T-cell (primary cell): ENCODE measurements around the gene RPAP2. TPM values are rescaled to one million over a fixed set of nuclear protein-coding genes. Genes with fewer than 3 reads are reported as not detected.
A peak's percentile ranks its signal among the peaks of the same experiment; 100 is the strongest.

ENCODE experiments used
- ATAC-seq, 4 experiments: fragments of 200-7000 bp in 3 of 4; fragments of 150-1000 bp in 1 of 4; cut with Tn5 transposase; replicated peaks in 1 of 4; 1 replicate in 3 of 4; 2 replicates in 1 of 4; pipeline ENCODE4 v1.10.0; 2021; ENCODE audit warnings: moderate library complexity in 3 of 4, mild to moderate bottlenecking in 2 of 4, moderate number of reproducible peaks in 1 of 4
- CTCF ChIA-PET, 2 donors: fragments of 300-600 bp; sonication (Branson Sonifier 250); formaldehyde crosslinking; loops; one replicate each; lab custom pipeline; 2022; ENCODE audit warnings: antibody characterized with exemption in 2 of 2; lab: Charles Lee
- POLR2A ChIA-PET, 2 donors: fragments of 300-600 bp; sonication (Branson Sonifier 250); formaldehyde crosslinking; loops; one replicate each; lab custom pipeline; 2022; ENCODE audit warnings: antibody characterized with exemption in 2 of 2; lab: Charles Lee
- DNase-seq, 35 experiments: peaks; one replicate each; pipeline versions ENCODE4 v3.0.0 to v3.0.0-alpha.2; 2013 to 2023
- H3K27ac ChIP-seq: one replicate; pipeline ENCODE4 v1.5.1; 2013; ENCODE audit warnings: low read length
- H3K27me3 ChIP-seq, 2 experiments: replicated peaks in 1 of 2; 1 replicate in 1 of 2; 2 replicates in 1 of 2; pipeline versions ENCODE4 v1.6.1 to v1.7.0; 2013; ENCODE audit warnings: low read length in 1 of 2, mixed read lengths in 1 of 2; ENCODE audit not compliant: control insufficient read depth in 2 of 2, insufficient read depth in 2 of 2; ENCODE audit errors: extremely low read depth in 1 of 2
- H3K36me3 ChIP-seq, 2 donors: 1 replicate in 1 of 2; 2 replicates in 1 of 2; pipeline versions ENCODE4 v1.6.1 to v1.7.0; 2013; ENCODE audit warnings: low read length in 1 of 2; ENCODE audit not compliant: control insufficient read depth in 2 of 2, insufficient read depth in 1 of 2; ENCODE audit errors: extremely low read depth in 1 of 2
- H3K4me1 ChIP-seq, 2 experiments: 1 replicate in 1 of 2; 2 replicates in 1 of 2; pipeline versions ENCODE4 v1.6.1 to v1.7.0; 2013; ENCODE audit warnings: low read length in 2 of 2, mixed read lengths in 1 of 2; ENCODE audit not compliant: insufficient read depth in 2 of 2, control insufficient read depth in 1 of 2; ENCODE audit errors: extremely low read depth in 1 of 2
- H3K4me3 ChIP-seq, 2 donors: 1 replicate in 1 of 2; 2 replicates in 1 of 2; pipeline versions ENCODE4 v1.5.1 to v1.7.0; 2013; ENCODE audit warnings: mild to moderate bottlenecking in 2 of 2, low read length in 1 of 2, moderate library complexity in 1 of 2; ENCODE audit not compliant: control insufficient read depth in 1 of 2; ENCODE audit errors: extremely low read depth in 1 of 2
- H3K9me3 ChIP-seq: 2 replicates; pipeline ENCODE4 v1.7.0; 2013
- H3K27ac Mint-ChIP-seq, 2 donors: one replicate each; pipeline ENCODE4 v1.8.0; 2020 to 2021; ENCODE audit warnings: mild to moderate bottlenecking in 2 of 2, mixed read lengths in 2 of 2
- H3K27me3 Mint-ChIP-seq, 2 donors: one replicate each; pipeline ENCODE4 v1.8.0; 2021 to 2022; ENCODE audit warnings: mixed read lengths in 2 of 2
- H3K36me3 Mint-ChIP-seq: one replicate; pipeline ENCODE4 v1.8.0; 2021; ENCODE audit warnings: mixed read lengths
- H3K4me1 Mint-ChIP-seq, 3 donors: one replicate each; pipeline ENCODE4 v1.8.0; 2020 to 2022; ENCODE audit warnings: mixed read lengths in 3 of 3, mild to moderate bottlenecking in 1 of 3
- H3K4me3 Mint-ChIP-seq, 3 donors: one replicate each; pipeline ENCODE4 v1.8.0; 2020 to 2022; ENCODE audit warnings: mild to moderate bottlenecking in 3 of 3, mixed read lengths in 3 of 3, moderate library complexity in 3 of 3
- H3K9me3 Mint-ChIP-seq, 3 donors: one replicate each; pipeline ENCODE4 v1.8.0; 2020 to 2022; ENCODE audit warnings: mixed read lengths in 3 of 3
- WGBS: methylation state at CpG from one replicate; pipeline ENCODE4 v1.1.5; 2013; ENCODE audit warnings: missing lambda C conversion rate; ENCODE audit not compliant: insufficient coverage; 5-methylcytosine and 5-hydroxymethylcytosine counted together
- total RNA-seq, 35 experiments: library from RNA in 6 of 35; stranded (reverse) in 6 of 35; fragments of 120-200 nt in 1 of 35; gene quantifications; one replicate each; pipeline versions ENCODE4 v1.2.1 to v1.2.4 and lab custom pipeline; 2013 to 2026

RPAP2 gene
- total RNA-seq, 5 donors from 2014 or later (not counting 1 experiment from before 2014, with no cell fraction given) = 24.7 to 31.7 (median 29.9) TPM

DNA sequence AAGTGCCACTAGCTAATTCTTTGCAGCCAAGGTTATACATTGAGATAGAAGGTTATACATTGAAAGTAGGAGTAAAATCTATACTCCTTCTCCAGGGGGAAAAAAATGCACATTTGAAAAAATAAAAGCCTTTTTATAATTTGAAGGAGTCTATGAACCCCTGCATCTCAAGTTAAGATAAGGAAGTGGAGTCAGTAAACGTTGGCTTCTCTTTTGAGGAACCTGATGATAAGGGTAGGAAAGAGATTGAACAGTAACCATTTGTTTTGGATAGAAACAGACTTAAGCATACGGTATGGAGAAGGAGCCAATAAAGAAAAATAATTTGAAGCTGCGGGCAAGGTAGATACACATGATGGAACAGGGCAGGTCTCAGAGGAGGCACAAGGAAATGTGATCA is 64.1 kb downstream of the RPAP2 start:
- Histone ChIP-seq H3K27ac (no peak overlapping the region), H3K36me3 (no peaks in the 10 kb centered on the region), H3K4me1 (peaks cover 11 to 21% of the 10 kb centered on the region in 2 experiments), H3K27me3 (no peaks in the 10 kb centered on the region), H3K4me3 (no peak overlapping the region), H3K9me3 (no peaks in the 10 kb centered on the region)
- Mint-ChIP-seq H3K4me3 (no peak overlapping the region), H3K9me3 (no peaks in the 10 kb centered on the region), H3K27me3 (no peaks in the 10 kb centered on the region), H3K27ac (no peak overlapping the region), H3K36me3 (peaks cover 32% of the 10 kb centered on the region), H3K4me1 (peaks cover 44 to 48% (median 44%) of the 10 kb centered on the region in 3 donors)
- WGBS = 90% methylated on average over 3 of the region's 3 CpGs
- CTCF ChIA-PET = no interaction called here
- ATAC-seq = no peak
- DNase-seq = no peak
- POLR2A ChIA-PET = no interaction called here

DNA sequence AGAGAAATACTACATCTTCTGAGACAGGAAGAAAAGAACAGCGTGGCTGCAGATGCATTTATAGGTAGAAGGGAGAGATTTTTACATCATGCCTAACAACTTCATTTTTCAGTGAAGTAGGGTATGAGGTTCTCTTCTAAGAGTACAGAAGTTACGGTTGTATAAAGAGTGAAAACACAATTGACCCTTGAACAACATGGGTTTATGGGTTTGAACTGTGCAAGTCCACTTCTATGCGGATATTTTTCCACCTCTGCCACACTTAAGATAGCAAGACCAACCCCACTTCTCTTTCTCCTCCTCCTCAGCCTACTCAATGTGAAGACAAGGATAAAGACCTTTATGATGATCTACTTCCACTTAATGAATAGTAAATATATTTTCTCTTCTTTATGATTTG is 64.5 kb downstream of the RPAP2 start:
- Histone ChIP-seq H3K4me1 (peaks cover 13 to 19% of the 10 kb centered on the region in 2 experiments), H3K4me3 (no peak overlapping the region), H3K27ac (no peak overlapping the region), H3K36me3 (no peaks in the 10 kb centered on the region), H3K9me3 (no peaks in the 10 kb centered on the region), H3K27me3 (no peaks in the 10 kb centered on the region)
- ChIA-PET POLR2A (no interaction called here), CTCF (no interaction called here)
- no CpG with 5 or more reads among the region's 3 CpGs for WGBS
- Mint-ChIP-seq H3K27ac (no peak overlapping the region), H3K36me3 (peaks cover 28% of the 10 kb centered on the region), H3K4me3 (no peak overlapping the region), H3K4me1 (peaks cover 41 to 48% (median 45%) of the 10 kb centered on the region in 3 donors), H3K27me3 (no peaks in the 10 kb centered on the region), H3K9me3 (no peaks in the 10 kb centered on the region)
- ATAC-seq (no peak), DNase-seq (no peak)

DNA sequence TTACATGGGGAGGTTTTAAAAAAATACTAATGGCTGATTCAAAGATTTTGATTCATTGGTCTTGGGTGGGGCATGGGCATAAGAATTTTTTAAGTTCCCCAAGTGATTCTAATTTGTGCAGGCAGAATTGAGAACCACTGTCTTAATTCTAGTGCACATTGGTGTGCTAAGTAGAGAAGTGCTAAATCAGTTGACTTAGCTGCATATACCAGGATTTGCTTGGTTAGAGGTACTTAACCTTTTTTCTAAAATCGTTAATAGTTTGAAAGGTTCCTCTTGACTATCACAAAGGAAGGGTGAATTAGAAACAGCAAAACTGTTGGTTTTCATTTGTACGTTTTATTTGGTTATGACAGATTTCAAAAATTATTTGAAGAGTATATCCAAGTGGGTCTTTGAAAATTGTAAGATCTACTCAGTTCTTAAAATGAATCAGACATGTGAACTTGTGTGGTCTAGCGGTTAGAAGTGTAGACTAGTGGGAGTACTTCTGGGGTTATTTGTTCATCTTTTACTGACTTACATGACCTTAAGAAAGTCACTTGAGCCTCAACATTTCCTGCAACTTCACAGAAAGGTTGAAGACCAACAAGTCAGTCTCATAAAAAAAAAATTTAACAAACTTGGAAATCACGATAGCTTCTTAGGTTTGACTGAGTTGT is 66.7 kb downstream of the RPAP2 start:
- POLR2A ChIA-PET = no interaction called here
- Histone ChIP-seq H3K27ac (peak overlapping the region; percentile 59), H3K4me3 (no peak overlapping the region), H3K9me3 (no peaks in the 10 kb centered on the region), H3K36me3 (no peaks in the 10 kb centered on the region), H3K27me3 (no peaks in the 10 kb centered on the region), H3K4me1 (peaks cover 13 to 21% of the 10 kb centered on the region in 2 experiments)
- Mint-ChIP-seq H3K36me3 (peaks cover 26% of the 10 kb centered on the region), H3K27ac (peak overlapping the region; percentile 46 to 69), H3K27me3 (no peaks in the 10 kb centered on the region), H3K4me3 (no peak overlapping the region), H3K9me3 (no peaks in the 10 kb centered on the region), H3K4me1 (peaks cover 45 to 56% (median 50%) of the 10 kb centered on the region in 3 donors)
- peak; percentile 56 to 81 (median 64) for ATAC-seq
- peak in 1 of 35 experiments; percentile 48 for DNase-seq
- WGBS = 20% methylated on average over 2 of the region's 4 CpGs
- CTCF ChIA-PET = interaction anchor here (0.7 to 1.2 kb wide), 2 partner anchors 55 to 853 kb away, joined by 3 read pairs; no protein-coding TSS in a partner anchor

DNA sequence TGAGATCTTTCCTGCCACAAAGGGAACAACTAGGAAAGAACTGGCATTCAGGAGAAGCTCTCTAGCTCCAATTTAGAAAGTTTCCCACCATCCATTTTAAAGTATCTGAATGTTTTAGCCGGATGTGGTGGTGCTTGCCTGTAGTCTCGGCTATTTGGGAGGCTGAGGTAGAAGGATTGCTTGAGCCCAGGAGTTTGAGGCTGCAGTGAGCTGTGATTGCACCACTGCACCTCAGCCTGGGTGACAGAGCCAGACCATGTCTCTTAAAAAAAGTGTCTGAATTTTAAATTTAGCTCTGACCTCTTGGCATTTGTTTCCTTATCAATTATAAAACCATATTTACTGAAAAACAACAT is 67.2 kb downstream of the RPAP2 start:
- Mint-ChIP-seq H3K4me3 (no peak overlapping the region), H3K4me1 (peaks cover 45 to 56% (median 50%) of the 10 kb centered on the region in 3 donors), H3K9me3 (no peaks in the 10 kb centered on the region), H3K36me3 (peaks cover 25% of the 10 kb centered on the region), H3K27ac (peak overlapping the region; percentile 46 to 69), H3K27me3 (no peaks in the 10 kb centered on the region)
- CTCF ChIA-PET = interaction anchor here (0.7 to 1.2 kb wide), 2 partner anchors 56 to 853 kb away, joined by 3 read pairs; no protein-coding TSS in a partner anchor
- H3K4me3 ChIP-seq = no peak overlapping the region
- no peak for DNase-seq
- H3K36me3 ChIP-seq = no peaks in the 10 kb centered on the region
- WGBS = 27% methylated on average over 1 of the region's 2 CpGs
- H3K27ac ChIP-seq = peak overlapping the region; percentile 59
- no peaks in the 10 kb centered on the region for H3K9me3 ChIP-seq
- ATAC-seq = peak in 2 of 4 experiments; percentile 24 to 41
- H3K27me3 ChIP-seq = no peaks in the 10 kb centered on the region
- H3K4me1 ChIP-seq = peaks cover 13 to 21% of the 10 kb centered on the region in 2 experiments
- POLR2A ChIA-PET = no interaction called here

DNA sequence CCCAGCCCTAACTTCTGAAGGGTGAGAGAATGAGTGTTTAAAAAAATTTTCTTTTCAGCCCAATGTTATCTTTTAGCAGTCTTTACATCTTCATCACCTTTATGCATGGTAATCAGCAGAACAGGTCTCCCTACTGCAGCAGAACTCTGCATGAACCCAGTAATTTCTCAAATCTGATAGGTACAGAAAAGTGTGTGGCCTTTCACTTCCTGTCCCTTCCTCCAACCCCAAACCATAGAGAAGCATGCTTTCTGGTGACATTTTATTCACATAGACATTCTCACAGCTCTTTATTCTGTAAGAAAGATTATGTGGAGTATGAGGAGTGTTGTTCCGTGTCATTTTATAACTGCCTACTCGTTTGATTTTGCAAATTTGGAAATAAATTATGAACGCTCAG is 68.6 kb downstream of the RPAP2 start:
- no CpG with 5 or more reads among the region's 3 CpGs for WGBS
- no peaks in the 10 kb centered on the region for H3K27me3 Mint-ChIP-seq
- peaks cover 45 to 56% (median 50%) of the 10 kb centered on the region in 3 donors for H3K4me1 Mint-ChIP-seq
- Histone ChIP-seq H3K4me1 (peaks cover 13 to 21% of the 10 kb centered on the region in 2 experiments), H3K27ac (no peak overlapping the region), H3K27me3 (no peaks in the 10 kb centered on the region), H3K9me3 (no peaks in the 10 kb centered on the region), H3K4me3 (no peak overlapping the region), H3K36me3 (no peaks in the 10 kb centered on the region)
- ATAC-seq = peak in 3 of 4 experiments; percentile 38 to 65 (median 49)
- no peaks in the 10 kb centered on the region for H3K9me3 Mint-ChIP-seq
- peak in 1 of 35 experiments; percentile 14 for DNase-seq
- H3K27ac Mint-ChIP-seq = peak overlapping the region in 1 of 2 donors; percentile 56
- peaks cover 29% of the 10 kb centered on the region for H3K36me3 Mint-ChIP-seq
- ChIA-PET CTCF (interaction anchor here in 1 of 2 donors (1.6 kb wide), 1 partner anchor 57 kb away, joined by 3 read pairs; no protein-coding TSS in a partner anchor), POLR2A (no interaction called here)
- peak overlapping the region in 2 of 3 donors; percentile 7 to 13 for H3K4me3 Mint-ChIP-seq

DNA sequence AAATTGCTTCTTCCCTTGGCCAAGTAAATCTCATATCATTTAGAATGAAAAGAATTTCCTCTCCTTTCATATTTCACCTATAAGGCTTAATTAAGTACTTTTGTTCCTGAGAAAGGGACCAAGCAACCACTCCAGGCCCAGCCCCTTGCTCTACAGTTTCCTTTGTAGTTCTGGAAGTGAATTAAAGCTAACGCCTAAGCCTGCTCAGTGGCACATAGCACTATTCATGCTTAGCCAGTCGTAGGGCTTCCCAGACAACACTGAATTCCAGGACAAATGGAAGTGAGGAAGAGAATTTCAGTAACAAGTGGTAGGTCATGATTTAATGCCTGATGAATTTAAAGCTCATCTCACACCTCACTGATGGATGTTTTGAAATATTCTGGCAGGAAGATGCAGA is 73.3 kb downstream of the RPAP2 start:
- ATAC-seq (no peak), DNase-seq (no peak)
- POLR2A ChIA-PET = interaction anchor here in 1 of 2 donors (0.6 kb wide), 1 partner anchor 57 kb away, joined by 3 read pairs; no protein-coding TSS in a partner anchor
- Mint-ChIP-seq H3K9me3 (no peaks in the 10 kb centered on the region), H3K4me1 (peaks cover 15 to 20% (median 17%) of the 10 kb centered on the region in 3 donors), H3K4me3 (no peak overlapping the region), H3K27me3 (no peaks in the 10 kb centered on the region), H3K27ac (no peak overlapping the region), H3K36me3 (peaks cover 28% of the 10 kb centered on the region)
- CTCF ChIA-PET = no interaction called here
- Histone ChIP-seq H3K4me3 (no peak overlapping the region), H3K36me3 (peaks cover 0 to 4% of the 10 kb centered on the region in 2 donors), H3K9me3 (no peaks in the 10 kb centered on the region), H3K27me3 (no peaks in the 10 kb centered on the region), H3K4me1 (peaks cover 3 to 10% of the 10 kb centered on the region in 2 experiments), H3K27ac (no peak overlapping the region)
- WGBS = 100% methylated on average over 1 of the region's 2 CpGs
